ENCODE measurements around the gene MDP1. TPM values are rescaled to one million over a fixed set of nuclear protein-coding genes. Genes with fewer than 3 reads are reported as not detected.
"Not testable (repeated sequence)": the region's sequence is repeated elsewhere in the genome, so short reads cannot be mapped to it uniquely, and the experiment has no call there.

Gene MDP1
- total RNA-seq, 2 donors from 2014 or later, result 11.8 to 13.8 TPM

DNA sequence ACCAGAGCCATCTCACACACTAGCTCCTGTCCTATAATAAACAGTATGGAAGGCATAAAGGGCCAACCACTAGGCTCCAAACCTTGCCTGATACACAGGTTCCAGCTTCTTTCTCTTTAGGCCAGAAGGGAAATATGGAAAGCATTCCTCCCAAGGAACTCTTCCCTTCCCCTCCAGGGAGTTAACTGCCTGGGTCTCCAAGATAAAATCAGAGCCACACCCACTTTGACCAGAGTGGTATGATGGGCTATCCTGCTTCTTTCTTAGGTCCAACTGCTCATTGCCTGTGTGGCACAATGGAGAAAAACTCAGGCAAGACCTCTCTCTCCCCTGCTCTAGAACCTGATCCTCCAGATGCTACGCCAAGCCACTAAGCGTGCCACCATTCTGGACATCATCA lies 8.2 kb downstream of the MDP1 start:
- intact Hi-C loops (cut with DNase I, micrococcal nuclease), result no loop called here
- no peak for ATAC-seq
- DNase-seq, result no peak

GRCh38 chr14:24207104-24207551 lies 8.7 kb downstream of the MDP1 start:
- ATAC-seq (no peak), DNase-seq (no peak)
- intact Hi-C loops (cut with DNase I, micrococcal nuclease), result no loop called here

DNA sequence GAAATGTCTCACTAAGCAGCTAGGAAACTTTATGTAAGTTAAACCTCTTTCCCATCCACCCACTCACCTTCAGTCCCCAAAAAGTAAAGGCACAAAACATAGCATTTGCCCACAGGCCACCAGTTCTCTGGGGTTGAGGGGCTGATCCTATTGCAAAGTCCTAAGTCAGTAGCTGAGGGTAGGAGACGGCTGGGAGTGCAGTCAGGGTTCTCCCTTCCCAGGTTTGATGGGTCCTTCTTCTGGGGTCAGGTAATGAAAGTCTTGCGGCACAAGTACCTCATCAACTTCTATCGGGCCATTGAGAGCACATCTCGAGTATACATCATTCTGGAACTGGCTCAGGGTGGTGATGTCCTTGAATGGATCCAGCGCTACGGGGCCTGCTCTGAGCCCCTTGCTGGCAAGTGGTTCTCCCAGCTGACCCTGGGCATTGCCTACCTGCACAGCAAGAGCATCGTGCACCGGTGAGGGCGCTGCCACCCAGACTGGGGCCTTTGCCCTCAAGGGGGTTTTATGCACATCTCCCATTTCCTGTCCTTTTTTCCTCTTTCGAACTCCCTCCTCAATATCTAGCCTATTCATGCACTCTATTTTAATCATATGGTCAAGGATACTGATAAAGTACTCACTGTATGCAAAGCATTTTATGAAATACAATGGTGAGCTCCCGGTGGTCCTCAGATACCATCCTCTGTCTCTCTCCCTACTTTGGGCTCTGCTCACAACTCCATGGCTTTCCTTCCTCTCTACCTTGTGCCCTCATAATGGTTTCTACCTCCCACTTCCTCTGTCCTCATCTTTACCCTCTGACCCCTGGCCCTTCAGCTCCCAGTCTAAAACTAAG lies 9.4 kb downstream of the MDP1 start:
- intact Hi-C loops (cut with DNase I, micrococcal nuclease), result no loop called here
- DNase-seq (no peak), ATAC-seq (no peak)

DNA sequence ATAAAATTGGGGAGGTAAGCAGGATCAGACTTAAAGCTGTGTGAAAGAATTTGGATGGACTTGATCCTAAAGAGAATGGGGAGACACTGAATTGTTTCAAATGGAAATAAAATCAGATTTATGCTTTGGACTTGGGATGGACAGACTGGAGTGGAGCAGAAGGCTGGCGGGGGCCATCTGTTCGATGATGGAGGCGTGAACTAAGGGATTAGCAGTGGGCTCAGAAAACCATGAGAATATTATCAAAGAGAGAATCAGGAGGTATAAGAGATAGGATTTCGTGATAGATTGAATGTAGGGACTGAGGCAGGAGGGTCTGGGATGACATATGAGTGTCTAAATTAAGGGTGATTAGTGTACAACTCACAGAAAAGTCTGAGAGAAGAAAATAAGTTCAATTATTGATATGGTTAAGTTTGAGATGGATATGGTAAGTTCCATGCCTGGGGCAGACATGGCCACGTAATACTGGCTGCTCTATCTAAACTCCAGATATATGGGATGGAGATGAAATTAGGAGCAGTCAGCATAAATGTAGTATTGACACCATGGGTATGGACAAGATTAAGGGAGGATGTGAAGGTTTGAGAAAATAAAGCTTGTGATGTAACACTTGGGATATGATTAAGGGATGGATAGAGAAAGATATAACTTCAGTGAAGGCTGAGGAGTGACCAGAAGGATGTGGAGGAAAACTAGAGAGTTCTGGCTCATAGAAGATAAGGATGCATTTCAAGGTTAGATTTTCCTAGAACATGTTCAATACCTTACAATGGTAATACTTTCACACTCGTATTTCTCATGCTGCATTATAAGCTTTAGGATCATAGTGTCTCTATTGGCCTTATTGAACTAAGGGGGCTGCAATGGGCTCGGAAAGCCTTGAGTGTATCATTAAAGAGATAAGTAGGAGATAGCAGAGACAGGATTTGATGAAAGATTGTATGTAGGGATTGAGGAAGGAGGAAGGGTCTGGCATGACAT lies 11.4 kb downstream of the MDP1 start:
- ATAC-seq (no peak), DNase-seq (no peak)
- intact Hi-C loops (cut with DNase I, micrococcal nuclease), result no loop called here

GRCh38 chr14:24203249-24203886 lies 12.5 kb downstream of the MDP1 start:
- ATAC-seq; DNase-seq; intact Hi-C loops (cut with DNase I, micrococcal nuclease): not testable (repeated sequence)

DNA sequence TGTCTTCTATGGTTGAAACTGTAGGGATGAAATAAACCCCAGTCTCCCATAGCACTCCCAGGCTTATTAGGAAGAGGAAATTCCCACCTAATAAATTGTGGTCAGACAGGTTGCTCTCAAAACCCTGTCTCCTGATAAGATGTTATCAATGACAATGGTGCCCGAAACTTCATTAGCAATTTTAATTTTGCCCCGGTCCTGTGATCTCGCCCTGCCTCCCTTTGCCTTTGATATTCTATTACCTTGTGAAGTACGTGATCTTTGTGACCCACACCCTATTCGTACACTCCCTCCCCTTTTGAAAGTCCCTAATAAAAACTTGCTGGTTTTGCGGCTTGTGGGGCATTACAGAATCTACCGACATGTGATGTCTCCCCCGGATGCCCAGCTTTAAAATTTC lies 13.3 kb downstream of the MDP1 start:
- DNase-seq; ATAC-seq; intact Hi-C loops (cut with DNase I, micrococcal nuclease): not testable (repeated sequence)

- ATAC-seq (peak; percentile 40), DNase-seq (no peak)
- intact Hi-C loops (cut with DNase I, micrococcal nuclease), result no loop called here
Observed at GRCh38 chr14:24198814-24199524, 16.9 kb downstream of the MDP1 start.

GRCh38 chr14:24197056-24197450 lies 18.8 kb downstream of the MDP1 start:
- intact Hi-C loops (cut with DNase I, micrococcal nuclease), result no loop called here
- DNase-seq (no peak), ATAC-seq (no peak)

- intact Hi-C loops (cut with DNase I, micrococcal nuclease), result no loop called here
- DNase-seq (peak in 1 of 2 donors; percentile 37), ATAC-seq (peak; percentile 33)
Observed at GRCh38 chr14:24196071-24197055, 19.5 kb downstream of the MDP1 start.

- ATAC-seq (peak; percentile 92), DNase-seq (peak; percentile 88 to 91)
- intact Hi-C loops (cut with DNase I, micrococcal nuclease), result no loop called here
Observed at GRCh38 chr14:24195186-24196070, 20.4 kb downstream of the MDP1 start, which contains the start of gene TM9SF1. Gene TM9SF1, minus strand, starts transcription at chr14:24195441. Its CDS starts 422 bp downstream, at chr14:24195019.

DNA sequence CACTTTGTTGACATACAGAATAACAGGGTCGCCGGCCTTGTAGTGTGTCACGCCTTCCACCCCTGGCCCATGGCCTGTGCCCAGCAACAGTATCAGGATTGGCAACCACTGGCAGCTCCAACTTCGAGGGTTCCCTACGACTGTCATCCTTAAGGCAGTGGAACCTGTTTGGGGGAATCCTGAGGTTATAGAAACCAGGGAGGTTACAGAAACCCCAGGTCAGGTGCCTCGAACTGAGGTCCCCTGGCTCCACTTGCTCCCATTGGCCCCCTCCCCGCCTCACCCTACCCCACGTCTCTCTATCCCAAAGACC lies 21.0 kb downstream of the MDP1 start:
- intact Hi-C loops (cut with DNase I, micrococcal nuclease), result no loop called here
- ATAC-seq, result no peak

DNA sequence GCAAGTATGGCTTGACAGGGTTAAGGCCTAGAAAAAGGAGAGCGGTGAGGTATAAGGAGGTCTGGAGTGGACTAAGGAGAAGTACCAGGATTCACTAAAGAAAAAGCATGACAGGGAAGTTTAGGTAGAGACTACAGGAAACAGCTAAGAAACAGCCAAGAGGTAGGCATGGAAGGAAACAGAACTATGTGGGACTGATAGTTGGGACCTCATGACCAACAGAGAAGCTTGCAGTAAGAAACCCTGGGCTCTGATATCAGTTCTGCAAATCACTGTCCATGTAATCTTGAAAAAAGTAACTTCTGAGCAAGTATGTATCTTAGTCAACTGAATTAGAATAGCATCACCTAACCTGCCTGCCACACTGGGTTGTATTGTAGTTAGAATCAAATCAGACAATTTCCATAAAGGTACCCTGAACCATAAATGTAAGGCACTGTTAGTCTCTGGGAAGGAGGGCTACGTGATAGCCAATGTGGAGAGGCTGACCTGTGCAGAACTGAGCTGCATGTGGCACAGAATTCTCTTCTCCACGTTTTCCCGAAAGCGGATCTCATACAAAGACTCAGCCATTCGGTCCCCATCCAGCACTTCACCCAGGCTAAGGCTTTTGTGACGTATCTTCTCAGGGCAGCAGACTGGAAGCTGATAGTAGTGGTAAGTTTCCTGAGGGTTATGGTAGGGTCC lies 21.5 kb downstream of the MDP1 start:
- DNase-seq (no peak), ATAC-seq (no peak)
- intact Hi-C loops (cut with DNase I, micrococcal nuclease), result no loop called here

More for the DNA sequence above, 21.0 kb downstream of the MDP1 start:
- DNase-seq, result no peak

GRCh38 chr14:24192933-24193332 lies 22.9 kb downstream of the MDP1 start:
- no peak for DNase-seq
- intact Hi-C loops (cut with DNase I, micrococcal nuclease), result no loop called here
- ATAC-seq, result no peak

DNA sequence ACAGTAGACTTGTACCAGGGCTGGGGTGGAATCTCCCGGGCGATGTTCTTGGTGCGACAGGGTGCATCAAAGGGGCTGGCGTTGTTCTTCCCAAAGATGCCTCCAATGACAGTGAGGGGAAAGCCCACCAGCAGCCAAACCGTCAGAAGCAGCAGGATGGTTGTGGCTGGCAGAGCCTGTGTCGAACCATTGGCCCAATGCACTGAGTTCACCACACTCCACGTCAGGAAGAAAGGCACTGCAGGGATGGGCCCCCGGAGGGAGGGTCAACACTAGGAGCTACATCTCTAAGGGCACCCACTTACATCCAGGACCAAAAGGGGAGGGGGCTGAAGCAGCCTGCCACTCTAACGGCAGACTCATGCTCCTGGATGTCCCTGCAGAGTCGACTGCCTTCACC lies 25.4 kb downstream of the MDP1 start:
- ATAC-seq, result no peak
- intact Hi-C loops (cut with DNase I, micrococcal nuclease), result no loop called here
- DNase-seq, result no peak

GRCh38 chr14:24189460-24189859 lies 26.4 kb downstream of the MDP1 start:
- intact Hi-C loops (cut with DNase I, micrococcal nuclease), result no loop called here
- ATAC-seq (no peak), DNase-seq (no peak)

DNA sequence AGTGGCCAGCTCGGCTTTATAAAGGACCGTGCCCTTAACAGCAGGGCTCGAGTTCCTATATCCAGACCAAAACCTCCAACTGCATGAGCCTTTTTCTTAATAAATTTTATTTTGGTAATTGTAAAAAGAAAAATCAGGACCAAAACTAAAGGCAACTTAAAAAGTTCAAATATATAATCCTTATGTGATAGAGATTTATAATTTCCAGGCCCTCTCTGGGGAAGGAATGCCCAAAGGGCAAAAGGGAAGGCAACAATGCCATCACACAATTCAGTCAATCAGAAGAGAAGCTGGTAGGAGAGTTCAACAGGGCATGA lies 26.8 kb downstream of the MDP1 start:
- ATAC-seq, result no peak
- intact Hi-C loops (cut with DNase I, micrococcal nuclease), result no loop called here
- DNase-seq, result no peak

Measured in left colon (tissue), 2 donors.